ENCODE data around the gene BBX. TPM values are rescaled to one million over a fixed set of nuclear protein-coding genes. Genes with fewer than 3 reads are reported as not detected.

The BBX gene
- total RNA-seq, 1 experiment from 2014 or later = 45.0 TPM

GRCh38 chr3:107858876-107859275 lies 336.1 kb downstream of the BBX start:
- no peak overlapping the region for H3K27ac Mint-ChIP-seq
- TF ChIP-seq IRF2 (CRISPR knock-in tag; IDR thresholded peaks at IDR 0.05; ENCODE audit: borderline replicate concordance, low read depth) = no peak
- TF ChIP-seq TP53 (CRISPR knock-in tag; IDR thresholded peaks at IDR 0.05) = no peak
- no peak for TF ChIP-seq CDX4 (CRISPR knock-in tag; IDR thresholded peaks at IDR 0.05; ENCODE audit: borderline replicate concordance)
- no peak for TF ChIP-seq PRDM15 (CRISPR knock-in tag; IDR thresholded peaks at IDR 0.05)
- TF ChIP-seq ATF6 (CRISPR knock-in tag; IDR thresholded peaks at IDR 0.05) = no peak
- TF ChIP-seq FOXK1 (CRISPR knock-in tag; IDR thresholded peaks at IDR 0.05) = no peak
- no peak for TF ChIP-seq TCF7 (CRISPR knock-in tag; IDR thresholded peaks at IDR 0.05; ENCODE audit: low read depth)
- no peak for TF ChIP-seq ZNF121 (CRISPR knock-in tag; IDR thresholded peaks at IDR 0.05)
- H3K27me3 Mint-ChIP-seq (ENCODE audit: low read depth) = no peaks in the 10 kb centered on the region
- ChIA-PET CTCF (no interaction called here), POLR2A (no interaction called here)
- no peak for DNase-seq (ENCODE audit: low spot score)
- no peaks in the 10 kb centered on the region; the same call in 1 of the 2 replicates for H3K9me3 Mint-ChIP-seq
- ATAC-seq = no peak
- H3K4me1 Mint-ChIP-seq = 0 out of 2 replicates have a peak, but pooled peaks cover under 1% of the 10 kb centered on the region
- H3K36me3 Mint-ChIP-seq = no peaks in the 10 kb centered on the region
- no peak overlapping the region for H3K4me3 Mint-ChIP-seq

Other genes with a start within 250 kb of the BBX start
- not detected in 3 replicates for gene CCDC54, start 145.5 kb upstream of the BBX start, total RNA-seq (2021)

All from WTC11 (cell line).